Epidermal melanocyte (primary cell): ENCODE results near the gene AGER.
A peak's percentile ranks its signal among the peaks of the same experiment; 100 is the strongest.

ENCODE experiments used
- DNase-seq: peaks from one replicate; pipeline ENCODE4 v3.0.0; 2011; ENCODE audit warnings: low spot score; ENCODE audit not compliant: insufficient read length

AGER gene

DNA sequence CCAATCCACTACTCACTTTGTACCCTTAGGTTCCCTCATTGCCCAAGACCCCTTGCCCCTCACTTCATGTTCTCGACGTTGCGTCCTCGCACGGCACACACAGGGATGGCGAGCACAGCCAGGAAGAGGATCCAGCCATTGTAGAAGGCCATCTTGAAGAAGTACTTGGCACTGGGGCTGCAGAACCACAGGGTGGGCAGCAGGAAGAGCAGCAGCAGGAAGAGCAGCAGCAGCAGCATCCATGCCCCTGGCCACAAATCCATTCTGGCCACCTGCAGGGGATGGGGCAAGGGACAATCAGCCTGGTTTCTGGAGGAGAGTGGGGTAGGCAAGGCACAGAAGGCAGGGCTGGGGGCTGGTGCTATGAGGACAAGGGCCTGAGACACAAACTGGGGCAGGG lies 12.8 kb downstream of the AGER start:
- DNase-seq: no peak

DNA sequence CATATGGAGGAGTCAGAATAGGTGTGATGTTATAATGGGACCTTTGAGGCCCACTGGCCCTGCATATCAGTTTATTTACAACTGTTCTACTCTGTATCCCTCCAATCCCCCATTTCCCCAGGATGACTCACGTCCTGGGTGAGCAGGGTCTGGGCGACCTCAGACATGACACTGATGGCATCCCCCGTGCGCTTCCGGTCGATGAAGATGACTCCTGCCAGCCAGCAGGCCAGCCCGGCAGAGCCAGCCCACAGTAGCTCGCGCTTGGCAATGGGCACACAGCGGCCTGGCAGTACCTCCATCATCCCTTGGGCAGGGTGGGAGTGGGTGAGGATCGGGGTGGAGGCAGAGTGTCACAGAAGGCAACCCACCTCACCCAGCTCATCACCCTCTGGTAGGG lies 13.8 kb downstream of the AGER start:
- DNase-seq: no peak

DNA sequence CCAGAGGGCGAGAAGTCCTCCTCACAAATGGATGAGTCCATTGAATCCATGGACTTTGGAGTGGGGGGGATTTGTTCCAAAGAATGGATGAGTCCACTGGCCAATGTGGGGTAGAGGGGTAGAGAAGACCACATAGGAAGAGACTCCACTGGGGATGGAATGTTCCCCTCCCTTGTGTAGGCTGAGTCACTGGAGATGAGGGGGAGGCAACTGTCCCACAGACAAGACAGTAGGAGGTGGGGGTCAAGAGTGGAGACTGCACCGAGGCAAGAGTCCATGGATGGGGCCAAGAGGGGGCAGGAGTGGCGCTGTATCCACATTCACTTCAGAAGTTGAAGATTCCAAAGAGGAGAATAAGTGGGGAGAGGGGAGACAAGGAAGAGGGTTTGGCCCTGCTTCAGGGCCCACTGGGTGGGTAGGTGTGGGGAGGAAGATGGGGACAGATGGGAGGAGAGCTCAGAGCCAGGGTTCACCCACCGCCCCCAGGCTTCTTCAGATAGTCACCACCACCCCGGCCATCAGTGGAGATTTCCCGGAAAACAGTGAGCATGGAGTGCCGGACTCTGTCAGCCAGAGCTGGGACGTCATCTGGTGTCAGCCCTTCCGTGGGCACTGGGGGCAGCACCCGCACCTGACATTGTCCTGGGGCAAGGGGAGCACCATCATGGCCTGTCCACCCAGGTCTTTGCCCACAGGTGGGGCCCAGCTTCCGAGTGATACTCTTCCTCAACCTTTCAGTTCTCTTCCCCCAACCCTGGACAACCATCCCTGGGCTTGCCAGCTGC lies 15.1 kb downstream of the AGER start:
- DNase-seq: no peak

DNA sequence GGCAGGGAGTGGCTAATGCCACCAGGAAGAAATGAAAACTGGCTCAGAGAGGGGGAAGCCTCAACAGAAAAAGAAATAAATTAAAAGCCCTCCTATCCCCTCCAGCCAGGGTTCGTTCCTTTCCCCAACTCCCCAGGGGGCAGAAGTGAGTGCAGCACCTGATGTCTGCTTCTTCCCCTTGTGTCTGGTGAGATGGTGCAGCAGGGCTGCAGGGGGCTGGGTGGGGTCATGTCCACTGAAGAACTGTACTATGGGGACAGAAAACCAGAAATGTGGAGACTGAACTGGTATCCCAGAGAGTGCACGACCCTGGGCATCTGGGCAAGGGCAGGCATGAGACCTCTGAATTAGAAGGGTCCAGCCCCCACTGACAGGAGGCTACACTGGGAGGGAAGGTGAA lies 15.7 kb downstream of the AGER start:
- no peak for DNase-seq

- no peak for DNase-seq
Measured at GRCh38 chr6:32167761-32168262, 16.2 kb downstream of the AGER start.

GRCh38 chr6:32167154-32167760 lies 16.8 kb downstream of the AGER start:
- no peak for DNase-seq

DNA sequence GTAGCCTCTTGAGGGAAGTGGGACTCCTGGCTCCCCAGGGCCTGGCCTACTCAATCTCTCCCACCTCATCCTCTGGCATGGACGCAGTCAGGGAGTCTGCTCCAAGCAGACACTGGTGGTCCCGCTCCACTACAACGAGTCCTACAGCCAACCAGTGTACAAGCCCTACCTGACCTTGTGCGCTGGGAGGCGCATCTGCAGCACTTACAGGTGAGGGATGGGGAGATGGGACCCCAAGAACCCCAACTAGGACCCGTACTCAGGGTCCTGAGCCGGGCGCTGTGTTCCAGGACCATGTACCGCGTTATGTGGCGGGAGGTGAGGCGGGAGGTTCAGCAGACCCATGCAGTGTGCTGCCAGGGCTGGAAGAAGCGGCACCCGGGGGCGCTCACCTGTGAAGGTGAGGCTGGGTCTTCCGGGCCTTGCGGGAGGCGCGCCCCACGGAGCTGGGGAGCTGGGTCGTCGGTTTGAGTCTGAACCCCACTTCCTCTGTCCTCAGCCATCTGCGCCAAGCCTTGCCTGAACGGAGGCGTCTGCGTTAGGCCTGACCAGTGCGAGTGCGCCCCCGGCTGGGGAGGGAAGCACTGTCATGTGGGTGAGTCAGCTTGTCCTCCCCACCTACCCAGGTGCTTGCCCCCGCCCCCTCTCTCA lies 17.5 kb downstream of the AGER start:
- DNase-seq: no peak

GRCh38 chr6:32164295-32164694 lies 19.8 kb downstream of the AGER start, which contains the start of gene EGFL8:
TSS of gene EGFL8 (plus strand) at chr6:32164595. CDS start at chr6:32166166, 1,571 bp downstream.
- DNase-seq: no peak

- peak; percentile 92 for DNase-seq
Measured at GRCh38 chr6:32163559-32164258, 20.3 kb downstream of the AGER start.

DNA sequence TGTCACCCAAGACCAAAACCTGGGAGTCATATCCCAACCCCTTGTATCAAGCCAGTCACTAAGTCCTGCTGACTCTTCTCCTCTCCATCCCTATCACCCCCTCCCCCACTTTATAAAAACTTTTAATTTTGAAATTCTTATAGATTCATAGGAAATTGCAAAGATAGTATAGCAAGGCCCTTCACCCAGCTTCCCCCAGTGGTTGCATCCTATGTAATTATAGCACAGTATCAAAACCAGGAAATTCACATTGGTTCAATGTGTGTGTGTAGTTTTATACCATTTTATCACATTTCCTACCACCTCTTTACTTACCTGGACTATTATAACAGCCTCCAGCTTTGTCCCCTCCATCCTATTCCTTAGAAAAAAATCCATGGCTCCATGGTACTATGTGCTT lies 26.0 kb downstream of the AGER start:
- no peak for DNase-seq

GRCh38 chr6:32156891-32157290 lies 27.2 kb downstream of the AGER start:
- no peak for DNase-seq

- DNase-seq: no peak
Measured at GRCh38 chr6:32154514-32155161, 29.4 kb downstream of the AGER start.

GRCh38 chr6:32153564-32154513 lies 30.2 kb downstream of the AGER start, which contains the start of gene PPT2:
TSS of gene PPT2 (plus strand) at chr6:32154141. CDS start at chr6:32154595, 454 bp downstream.
- DNase-seq: peak; percentile 81

GRCh38 chr6:32152769-32153563 lies 31.1 kb downstream of the AGER start:
- no peak for DNase-seq

DNA sequence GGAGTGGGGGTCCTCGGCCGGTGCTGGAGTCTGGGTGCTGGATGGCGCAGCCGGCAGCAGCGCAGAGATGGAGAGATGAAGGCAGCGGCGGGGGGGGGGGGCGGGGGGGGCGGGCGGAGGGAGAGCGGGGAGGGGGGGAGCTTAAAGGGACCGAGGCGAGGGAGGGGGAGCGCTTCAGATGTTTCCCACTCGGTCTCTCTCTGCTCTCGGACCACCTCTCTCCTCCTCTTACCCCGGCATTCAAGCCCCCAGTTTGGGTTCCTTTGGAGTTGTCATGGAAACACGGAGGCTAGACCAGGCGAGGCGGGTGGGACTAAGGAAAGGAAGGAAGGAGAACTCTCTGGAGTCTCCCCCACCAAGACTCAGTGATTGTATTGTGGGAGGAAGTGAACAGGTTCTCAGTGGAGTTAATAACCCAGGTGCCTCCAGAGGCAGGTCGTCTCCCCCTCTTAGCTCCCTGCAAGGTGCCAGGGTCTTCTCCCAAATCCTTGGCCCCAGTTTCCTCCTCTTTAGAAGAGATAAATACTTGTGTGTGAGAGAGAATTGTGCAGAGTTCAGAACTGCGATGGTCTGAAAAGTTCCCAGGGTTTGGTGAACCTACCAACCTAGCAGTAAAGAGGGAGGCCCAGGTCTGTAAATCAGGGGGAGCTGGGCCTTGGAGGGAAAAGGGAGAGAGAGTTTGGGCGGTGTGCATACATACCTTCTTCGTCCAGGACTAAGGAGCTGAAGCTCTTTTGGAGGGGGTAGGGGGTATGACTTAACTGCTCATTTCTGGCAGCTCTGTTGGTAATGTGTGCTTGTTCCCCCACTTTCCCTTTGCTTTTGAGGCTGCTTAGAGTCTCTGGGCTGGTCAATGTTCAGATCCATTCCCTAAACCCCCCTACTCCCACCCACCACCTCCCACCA lies 31.9 kb downstream of the AGER start, which contains the start of gene PRRT1:
Gene PRRT1 (minus strand): TSS at position 77 of the 906 bp plus-strand sequence. CDS start 112 bp downstream, outside the sequence.
- no peak for DNase-seq

- no peak for DNase-seq
Measured at GRCh38 chr6:32151181-32151862, 32.7 kb downstream of the AGER start.
